DOHH2 (cell line): ENCODE data around the gene KRT222.

Experiments used
- H3F3A ChIP-seq: fragments of 200-600 bp; sonication (generic), shearing (Covaris generic); 2 replicates; pipeline ENCODE4 v1.6.0; 2016; ENCODE audit warnings: antibody characterized with exemption, mild to moderate bottlenecking; ENCODE audit not compliant: control insufficient read depth, insufficient read depth
- H3K27ac ChIP-seq: fragments of 200-600 bp; sonication (generic); 2 replicates; pipeline ENCODE4 v1.5.1; 2014; ENCODE audit warnings: low read depth, mild to moderate bottlenecking, low read length, moderate library complexity
- H3K27me3 ChIP-seq: fragments of 200-600 bp; sonication (generic); 2 replicates; pipeline ENCODE4 v1.6.1; 2014; ENCODE audit warnings: mild to moderate bottlenecking, low read length, mixed read lengths; ENCODE audit not compliant: control insufficient read depth
- H3K36me3 ChIP-seq: fragments of 200-600 bp; sonication (generic); 2 replicates; pipeline ENCODE4 v1.6.1; 2014; ENCODE audit warnings: mild to moderate bottlenecking, low read length, moderate library complexity, mixed read lengths; ENCODE audit not compliant: control insufficient read depth
- H3K4me1 ChIP-seq: fragments of 200-600 bp; sonication (generic); 2 replicates; pipeline ENCODE4 v1.6.1; 2014; ENCODE audit warnings: mild to moderate bottlenecking, low read length, mixed read lengths; ENCODE audit not compliant: control insufficient read depth
- H3K4me2 ChIP-seq: fragments of 200-600 bp; sonication (generic); 2 replicates; pipeline ENCODE4 v1.6.0; 2014; ENCODE audit warnings: mild to moderate bottlenecking, low read length, moderate library complexity
- H3K4me3 ChIP-seq: fragments of 200-600 bp; sonication (generic); 2 replicates; pipeline ENCODE4 v1.5.1; 2014; ENCODE audit warnings: mild to moderate bottlenecking, low read length, mixed read lengths
- H3K79me2 ChIP-seq: fragments of 200-600 bp; sonication (generic); 2 replicates; pipeline ENCODE4 v1.6.1; 2014; ENCODE audit warnings: mild to moderate bottlenecking, low read length, mixed read lengths; ENCODE audit not compliant: control insufficient read depth
- H3K9me2 ChIP-seq: fragments of 200-600 bp; sonication (generic); replicated peaks from 2 replicates; pipeline ENCODE4 v1.6.1; 2014; ENCODE audit warnings: mild to moderate bottlenecking, low read length, mixed read lengths; ENCODE audit not compliant: control insufficient read depth
- H3K9me3 ChIP-seq: fragments of 200-600 bp; sonication (generic); 2 replicates; pipeline ENCODE4 v1.6.1; 2014; ENCODE audit warnings: antibody characterized with exemption, low read length, mixed read lengths; ENCODE audit not compliant: control insufficient read depth, insufficient read depth
- H4K20me1 ChIP-seq: fragments of 200-600 bp; sonication (generic); 2 replicates; pipeline ENCODE4 v1.6.0; 2014; ENCODE audit warnings: low read depth, mild to moderate bottlenecking, antibody characterized with exemption, low read length, moderate library complexity; ENCODE audit not compliant: control insufficient read depth, insufficient read depth
- EZH2phosphoT487 ChIP-seq: fragments of 200-600 bp; sonication (generic); IDR thresholded peaks from 2 replicates; pipeline ENCODE4 v1.6.1; 2017; ENCODE audit warnings: borderline replicate concordance, mild to moderate bottlenecking, antibody characterized with exemption, low read length, moderate library complexity, mixed read lengths
- TF ChIP-seq, protein P1 (sequence below): fragments of 200-600 bp; sonication (generic); IDR thresholded peaks from one replicate; pipeline ENCODE4 v1.5.1; 2014; ENCODE audit warnings: antibody characterized with exemption, mild to moderate bottlenecking, low read depth, low read length; ENCODE audit not compliant: poor library complexity, severe bottlenecking

The KRT222 gene

DNA sequence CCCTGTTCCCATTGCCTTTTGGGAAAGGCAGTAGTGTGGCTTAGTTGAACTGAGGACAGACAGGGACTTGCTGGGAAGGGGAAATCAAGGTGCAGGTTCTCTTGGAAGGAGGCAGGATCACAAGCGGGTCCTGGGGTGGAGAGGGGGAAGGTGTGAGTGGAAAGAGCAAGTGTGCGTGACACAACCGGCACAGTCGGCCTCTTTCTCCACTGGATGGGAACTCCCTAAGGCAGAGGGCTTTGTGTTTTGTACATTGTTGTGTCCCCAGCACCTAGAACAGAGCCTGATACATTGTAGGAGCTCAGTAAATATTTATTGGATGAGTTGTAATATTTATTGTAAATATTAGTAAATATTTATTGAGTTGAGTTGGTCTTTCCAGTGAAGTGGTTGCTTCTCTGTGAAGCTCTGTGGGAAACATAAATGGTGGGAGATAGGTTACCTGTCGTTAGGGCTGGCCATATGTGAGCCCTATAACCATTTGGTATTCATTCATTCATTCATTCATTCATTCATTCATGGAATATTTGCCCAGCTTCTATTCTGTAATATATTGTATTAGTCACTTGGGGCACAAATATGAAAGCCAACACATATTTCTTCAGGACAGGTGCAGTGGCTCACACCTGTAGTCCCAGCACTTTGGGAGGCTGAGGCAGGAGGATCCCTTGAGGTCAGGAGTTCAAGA lies 51.4 kb downstream of the KRT222 start:
- H3K4me1 ChIP-seq = peaks cover 18% of the 10 kb centered on the region
- H3K36me3 ChIP-seq = no peaks in the 10 kb centered on the region
- no peaks in the 10 kb centered on the region for H3K9me2 ChIP-seq
- no peak overlapping the region for H3K27ac ChIP-seq
- H3K4me2 ChIP-seq = no peak overlapping the region
- no peaks in the 10 kb centered on the region; the same call in 1 of the 2 replicates for H3F3A ChIP-seq
- peaks cover 9% of the 10 kb centered on the region for H3K27me3 ChIP-seq
- no peaks in the 10 kb centered on the region for H3K9me3 ChIP-seq
- H3K79me2 ChIP-seq = no peaks in the 10 kb centered on the region
- TF ChIP-seq, protein P1, sequence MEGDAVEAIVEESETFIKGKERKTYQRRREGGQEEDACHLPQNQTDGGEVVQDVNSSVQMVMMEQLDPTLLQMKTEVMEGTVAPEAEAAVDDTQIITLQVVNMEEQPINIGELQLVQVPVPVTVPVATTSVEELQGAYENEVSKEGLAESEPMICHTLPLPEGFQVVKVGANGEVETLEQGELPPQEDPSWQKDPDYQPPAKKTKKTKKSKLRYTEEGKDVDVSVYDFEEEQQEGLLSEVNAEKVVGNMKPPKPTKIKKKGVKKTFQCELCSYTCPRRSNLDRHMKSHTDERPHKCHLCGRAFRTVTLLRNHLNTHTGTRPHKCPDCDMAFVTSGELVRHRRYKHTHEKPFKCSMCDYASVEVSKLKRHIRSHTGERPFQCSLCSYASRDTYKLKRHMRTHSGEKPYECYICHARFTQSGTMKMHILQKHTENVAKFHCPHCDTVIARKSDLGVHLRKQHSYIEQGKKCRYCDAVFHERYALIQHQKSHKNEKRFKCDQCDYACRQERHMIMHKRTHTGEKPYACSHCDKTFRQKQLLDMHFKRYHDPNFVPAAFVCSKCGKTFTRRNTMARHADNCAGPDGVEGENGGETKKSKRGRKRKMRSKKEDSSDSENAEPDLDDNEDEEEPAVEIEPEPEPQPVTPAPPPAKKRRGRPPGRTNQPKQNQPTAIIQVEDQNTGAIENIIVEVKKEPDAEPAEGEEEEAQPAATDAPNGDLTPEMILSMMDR = no peak
- no peak for TF ChIP-seq EZH2phosphoT487
- H3K4me3 ChIP-seq = no peak overlapping the region
- no peaks in the 10 kb centered on the region for H4K20me1 ChIP-seq

DNA sequence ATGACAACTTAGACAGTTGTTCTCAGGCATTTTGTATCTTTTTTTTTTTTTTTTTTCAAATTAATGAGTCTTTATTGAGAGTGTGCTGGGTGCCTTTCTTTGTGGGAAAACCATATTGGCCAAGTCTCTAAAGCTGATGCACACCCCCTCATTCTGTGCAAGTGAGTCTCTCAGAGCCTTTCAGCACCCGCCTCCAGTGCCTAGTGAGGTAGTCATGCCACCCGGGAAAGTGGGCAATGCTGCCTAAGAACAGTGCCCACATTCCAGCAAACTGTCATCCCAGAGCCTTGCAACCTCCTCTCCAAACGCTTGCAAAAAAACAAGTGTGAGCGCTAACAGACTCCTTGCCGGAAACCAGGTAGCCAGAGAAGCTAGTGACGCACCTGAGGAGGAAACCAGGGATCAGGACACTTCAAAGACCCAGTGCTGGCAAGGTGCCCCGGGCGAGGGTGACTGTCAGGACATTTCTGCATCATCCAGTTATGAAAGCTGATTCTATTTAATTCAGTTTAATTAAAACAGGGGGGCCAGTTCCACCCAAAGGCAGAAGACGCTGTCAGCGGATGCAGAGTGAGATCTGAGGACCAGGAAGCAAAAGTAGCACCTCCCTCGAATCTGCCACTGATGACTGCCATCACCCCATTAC lies 52.3 kb downstream of the KRT222 start:
- H3K9me2 ChIP-seq = no peaks in the 10 kb centered on the region
- H3K4me1 ChIP-seq = peaks cover 18% of the 10 kb centered on the region
- no peaks in the 10 kb centered on the region for H4K20me1 ChIP-seq
- no peak overlapping the region for H3K27ac ChIP-seq
- H3K27me3 ChIP-seq = peaks cover 9% of the 10 kb centered on the region
- no peak overlapping the region for H3K4me3 ChIP-seq
- no peaks in the 10 kb centered on the region for H3K36me3 ChIP-seq
- TF ChIP-seq EZH2phosphoT487 = no peak
- TF ChIP-seq, protein P1 = no peak
- H3K79me2 ChIP-seq = no peaks in the 10 kb centered on the region
- H3K4me2 ChIP-seq = no peak overlapping the region
- H3F3A ChIP-seq = no peaks in the 10 kb centered on the region; the same call in 1 of the 2 replicates
- H3K9me3 ChIP-seq = no peaks in the 10 kb centered on the region

DNA sequence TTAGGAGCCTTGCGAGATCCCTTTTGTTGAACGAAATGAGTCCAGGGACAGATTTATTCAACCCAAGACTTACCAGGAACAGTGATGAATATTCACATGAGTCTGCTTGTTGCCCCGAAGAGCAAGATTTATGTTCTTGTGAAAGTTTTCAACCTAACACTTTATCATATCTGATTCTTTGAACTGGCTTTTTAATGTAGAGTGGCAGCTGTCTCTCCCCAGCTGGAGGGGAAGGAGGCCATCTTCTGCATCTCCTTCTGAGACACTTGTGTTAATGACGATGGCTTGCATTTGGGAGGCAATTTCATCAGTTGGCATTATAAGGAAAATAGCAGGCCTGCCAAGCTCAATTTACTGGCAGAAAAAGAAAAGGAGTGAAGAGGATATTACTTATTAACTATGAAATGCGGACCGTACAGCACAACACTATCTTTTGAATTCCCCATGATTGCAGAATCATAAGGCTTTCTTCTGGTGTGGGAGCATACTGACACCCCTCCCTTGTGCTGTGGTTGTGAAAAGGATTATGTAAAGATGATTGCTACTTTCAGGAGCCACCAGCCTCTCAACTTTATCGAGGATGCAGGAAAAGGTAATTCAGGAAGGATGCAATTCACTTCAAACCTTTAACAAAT lies 53.0 kb downstream of the KRT222 start:
- Histone ChIP-seq H3K9me2 (no peaks in the 10 kb centered on the region), H3K9me3 (no peaks in the 10 kb centered on the region), H3K4me3 (no peak overlapping the region), H3K36me3 (no peaks in the 10 kb centered on the region), H3K4me2 (no peak overlapping the region), H4K20me1 (no peaks in the 10 kb centered on the region), H3K4me1 (peaks cover 18% of the 10 kb centered on the region), H3F3A (no peaks in the 10 kb centered on the region; the same call in 1 of the 2 replicates), H3K27ac (no peak overlapping the region), H3K79me2 (no peaks in the 10 kb centered on the region), H3K27me3 (peaks cover 9% of the 10 kb centered on the region)
- TF ChIP-seq, protein P1 = no peak
- no peak for TF ChIP-seq EZH2phosphoT487
